K562 (cell line): Measurements from ENCODE around the gene ZKSCAN8. TPM values are rescaled to one million over a fixed set of nuclear protein-coding genes. Genes with fewer than 3 reads are reported as not detected.

Source experiments
- ASH1L ChIP-seq: fragments of 450-650 bp; IDR thresholded peaks from 2 replicates; pipeline ENCODE4 v1.6.1; 2018; ENCODE audit warnings: borderline replicate concordance, mild to moderate bottlenecking, low read depth; ENCODE audit not compliant: partially characterized antibody
- ELF1 ChIP-seq: fragments of 200-800 bp; sonication (Bioruptor generic); IDR thresholded peaks from 2 replicates; pipeline ENCODE4 v1.6.1; 2016; ENCODE audit warnings: missing genetic modification characterization, missing compliant biosample characterization
- FOSL1 ChIP-seq: fragments of 200-800 bp; sonication (Bioruptor generic); conservative IDR thresholded peaks from 2 replicates; pipeline ENCODE4 v1.6.1; 2016; ENCODE audit warnings: missing genetic modification characterization, missing compliant biosample characterization
- KDM5B ChIP-seq: fragments of 200-600 bp; sonication (generic); IDR thresholded peaks from 2 replicates; pipeline ENCODE4 v1.6.1; 2012; ENCODE audit warnings: low read depth, mild to moderate bottlenecking, moderate library complexity, low read length, control low read depth, inconsistent platforms; ENCODE audit not compliant: insufficient replicate concordance
- NR0B1 ChIP-seq: fragments of 450-650 bp; IDR thresholded peaks from one replicate; pipeline ENCODE4 v1.6.1; 2018; ENCODE audit warnings: mild to moderate bottlenecking, moderate library complexity; ENCODE audit not compliant: partially characterized antibody
- ZBTB7A ChIP-seq: IDR thresholded peaks from 2 replicates; pipeline ENCODE4 v1.6.1; 2011; ENCODE audit warnings: low read depth, mild to moderate bottlenecking, low read length, moderate library complexity, borderline replicate concordance; ENCODE audit not compliant: control insufficient read depth
- ZBTB9 ChIP-seq: fragments of 450-650 bp; formaldehyde crosslinking; IDR thresholded peaks from 2 replicates; pipeline ENCODE4 v1.4.0; 2020; ENCODE audit warnings: mild to moderate bottlenecking, moderate library complexity
- ZNF318 ChIP-seq, 2 experiments: fragments of 450-650 bp; IDR thresholded peaks; 2 replicates each; pipeline ENCODE4 v1.6.1; 2016; ENCODE audit warnings: mild to moderate bottlenecking in 2 of 2, borderline replicate concordance in 1 of 2, low read depth in 1 of 2, moderate library complexity in 1 of 2
- polyA plus RNA-seq, 8 experiments: library from polyadenylated mRNA; depleted of rRNA in 4 of 8; stranded (reverse) in 5 of 8; unstranded in 3 of 8; fragments of >200 nt; fragmentation: Nextera tagmentation in 2 of 8; fragmentation: Illumina TruSeq in 1 of 8; extraction: Ambion mirVana in 2 of 8; extraction: Trizol in 1 of 8; gene quantifications; 2 replicates each; pipeline versions ENCODE4 v1.2.1 to v1.2.3, GENCODE V29; 2011 to 2014; ENCODE audit warnings: inconsistent platforms in 1 of 8, missing spikeins in 1 of 8
- total RNA-seq, 7 experiments: library from RNA; depleted of rRNA in 6 of 7; stranded (reverse); fragments of >200 nt in 6 of 7; fragmentation: Illumina TruSeq in 2 of 7; extraction: Trizol in 2 of 7; gene quantifications; 2 replicates each; pipeline versions ENCODE4 v1.2.1 to v1.2.3, GENCODE V29; 2011 to 2021; ENCODE audit warnings: low replicate concordance in 1 of 7
- TF ChIP-seq, protein P1 (sequence below): fragments of 150-350 bp; IDR thresholded peaks from 2 replicates; pipeline ENCODE4 v1.6.1; 2014; ENCODE audit warnings: low read depth, mild to moderate bottlenecking, low read length, borderline replicate concordance

Gene ZKSCAN8
- total and polyA plus RNA-seq, 9 of the 15 experiments (the other 6 are each of a cell fraction or from before 2014, with no cell fraction given) = 3.3 to 37.7 (median 21.7) TPM

- TF ChIP-seq, protein P1, sequence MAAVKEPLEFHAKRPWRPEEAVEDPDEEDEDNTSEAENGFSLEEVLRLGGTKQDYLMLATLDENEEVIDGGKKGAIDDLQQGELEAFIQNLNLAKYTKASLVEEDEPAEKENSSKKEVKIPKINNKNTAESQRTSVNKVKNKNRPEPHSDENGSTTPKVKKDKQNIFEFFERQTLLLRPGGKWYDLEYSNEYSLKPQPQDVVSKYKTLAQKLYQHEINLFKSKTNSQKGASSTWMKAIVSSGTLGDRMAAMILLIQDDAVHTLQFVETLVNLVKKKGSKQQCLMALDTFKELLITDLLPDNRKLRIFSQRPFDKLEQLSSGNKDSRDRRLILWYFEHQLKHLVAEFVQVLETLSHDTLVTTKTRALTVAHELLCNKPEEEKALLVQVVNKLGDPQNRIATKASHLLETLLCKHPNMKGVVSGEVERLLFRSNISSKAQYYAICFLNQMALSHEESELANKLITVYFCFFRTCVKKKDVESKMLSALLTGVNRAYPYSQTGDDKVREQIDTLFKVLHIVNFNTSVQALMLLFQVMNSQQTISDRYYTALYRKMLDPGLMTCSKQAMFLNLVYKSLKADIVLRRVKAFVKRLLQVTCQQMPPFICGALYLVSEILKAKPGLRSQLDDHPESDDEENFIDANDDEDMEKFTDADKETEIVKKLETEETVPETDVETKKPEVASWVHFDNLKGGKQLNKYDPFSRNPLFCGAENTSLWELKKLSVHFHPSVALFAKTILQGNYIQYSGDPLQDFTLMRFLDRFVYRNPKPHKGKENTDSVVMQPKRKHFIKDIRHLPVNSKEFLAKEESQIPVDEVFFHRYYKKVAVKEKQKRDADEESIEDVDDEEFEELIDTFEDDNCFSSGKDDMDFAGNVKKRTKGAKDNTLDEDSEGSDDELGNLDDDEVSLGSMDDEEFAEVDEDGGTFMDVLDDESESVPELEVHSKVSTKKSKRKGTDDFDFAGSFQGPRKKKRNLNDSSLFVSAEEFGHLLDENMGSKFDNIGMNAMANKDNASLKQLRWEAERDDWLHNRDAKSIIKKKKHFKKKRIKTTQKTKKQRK = no peak
- peak; percentile 5 for TF ChIP-seq ASH1L
- peak; percentile 97 for TF ChIP-seq KDM5B
- TF ChIP-seq ZBTB7A = peak; percentile 91
- 0 out of 2 replicates have a peak, but pooled peaks have one; percentile 21 for TF ChIP-seq FOSL1
- TF ChIP-seq ZNF318 (IDR thresholded peaks at IDR 0.05; ENCODE audit: borderline replicate concordance in 1 of 2, low read depth in 1 of 2) = no peak; a peak in 1 of 4 replicates
- TF ChIP-seq ZBTB9 (CRISPR knock-in tag) = peak; percentile 47; the same call in 1 of the 2 replicates
- peak; percentile 82 for TF ChIP-seq ELF1 (tag)
- no peak for TF ChIP-seq NR0B1
Observed at GRCh38 chr6:28141500-28142329, at the start of gene ZKSCAN8 (continued).
